AG04450 (cell line): ENCODE measurements around the gene PARP15. TPM values are rescaled to one million over a fixed set of nuclear protein-coding genes. Genes with fewer than 3 reads are reported as not detected.
"Not testable (repeated sequence)": the region's sequence is repeated elsewhere in the genome, so short reads cannot be mapped to it uniquely, and the experiment has no call there.

Experiments used
- CTCF ChIA-PET: fragments of 300-600, 350-600 bp; formaldehyde crosslinking; extraction: SDS; loops from one replicate; lab custom pipeline; 2022; ENCODE audit warnings: antibody characterized with exemption, inconsistent platforms; lab: Charles Lee
- POLR2A ChIA-PET: fragments of 350-600 bp; formaldehyde crosslinking; extraction: SDS; loops from one replicate; lab custom pipeline; 2021; ENCODE audit warnings: antibody characterized with exemption, inconsistent platforms; lab: Yijun Ruan, JAX
- DNase-seq: peaks from one replicate; pipeline ENCODE4 v3.0.0-alpha.2; 2011; ENCODE audit warnings: low read depth, low spot score
- H3K27ac ChIP-seq: one replicate; pipeline ENCODE4 v1.5.1; 2012; ENCODE audit warnings: low read depth, low read length, control low read depth
- H3K27me3 ChIP-seq: one replicate; pipeline ENCODE4 v1.6.0; 2012; ENCODE audit warnings: low read length; ENCODE audit not compliant: control insufficient read depth, insufficient read depth
- H3K4me3 ChIP-seq: 2 replicates; pipeline ENCODE4 v1.5.1; 2011; ENCODE audit warnings: mild to moderate bottlenecking, low read depth, low read length, control low read depth
- H3K9me3 ChIP-seq: 2 replicates; pipeline ENCODE4 v1.5.1; 2012; ENCODE audit warnings: low read length; ENCODE audit not compliant: control insufficient read depth, insufficient read depth
- CTCF ChIP-seq: IDR thresholded peaks from 2 replicates; pipeline ENCODE4 v1.5.1; 2011; ENCODE audit warnings: low read depth, low read length, control low read depth, inconsistent platforms
- polyA plus RNA-seq: library from polyadenylated mRNA; depleted of rRNA; stranded (reverse); fragments of >200 nt; gene quantifications from 2 replicates; pipeline ENCODE4 v1.2.3, GENCODE V29; 2011

The PARP15 gene
- polyA plus RNA-seq, 1 experiment = 0.22 TPM

DNA sequence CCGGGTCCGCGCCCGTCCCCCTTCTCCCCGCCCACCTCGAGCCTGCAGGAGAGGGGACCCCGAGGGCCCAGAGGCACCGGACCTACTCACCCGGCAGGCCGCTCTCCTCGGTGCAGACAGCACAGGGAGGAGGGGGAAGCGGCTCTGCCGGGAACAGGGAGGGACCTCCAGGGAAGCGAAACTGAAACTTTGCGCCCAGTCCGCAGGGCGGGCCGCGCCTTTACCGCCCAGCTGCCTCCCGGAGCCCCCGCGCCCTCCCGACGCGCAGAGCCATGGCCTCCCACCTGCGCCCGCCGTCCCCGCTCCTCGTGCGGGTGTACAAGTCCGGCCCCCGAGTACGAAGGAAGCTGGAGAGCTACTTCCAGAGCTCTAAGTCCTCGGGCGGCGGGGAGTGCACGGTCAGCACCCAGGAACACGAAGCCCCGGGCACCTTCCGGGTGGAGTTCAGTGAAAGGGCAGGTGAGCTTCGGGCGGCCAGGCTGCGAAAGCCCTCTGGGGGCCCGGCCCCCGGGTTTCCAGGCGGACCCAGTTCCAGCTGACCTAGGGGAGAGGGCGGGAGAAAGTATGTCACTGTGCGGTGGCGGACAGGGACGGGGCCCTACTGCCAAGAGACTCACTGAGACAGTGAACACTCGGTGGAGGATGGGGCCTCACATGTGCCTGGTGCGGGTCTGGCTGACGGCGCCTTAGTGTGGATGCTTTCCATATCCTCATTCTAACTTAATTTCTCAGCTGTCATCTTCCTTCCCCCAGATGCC, 13.1 kb upstream of the PARP15 start, which contains the start of the genes DTX3L and PARP9:
DTX3L (plus strand) TSS at position 184 of the 758 bp plus-strand sequence; CDS start at position 273, 89 bp downstream.
PARP9 (minus strand) TSS at position 146 of the 758 bp plus-strand sequence. CDS start 4,680 bp downstream, outside the sequence.
- ChIA-PET POLR2A (interaction anchor here (1.0 kb wide), 1 partner anchor 115 kb away, joined by 4 read pairs; no protein-coding TSS in a partner anchor), CTCF (interaction anchor here (0.5 to 4.8 kb wide), 3 partner anchors 115 to 463 kb away, joined by 3 to 24 read pairs (median 3); partner anchors contain the start of genes FAM162A and SEMA5B)
- DNase-seq = no peak
- H3K9me3 ChIP-seq = no peaks in the 10 kb centered on the region
- no peaks in the 10 kb centered on the region for H3K27me3 ChIP-seq
- peak within 1 kb of the TSS; percentile 82 for H3K4me3 ChIP-seq
- peak within 1 kb of the TSS; percentile 73 for H3K27ac ChIP-seq
- no peak for TF ChIP-seq CTCF

- H3K9me3 ChIP-seq, DNase-seq, H3K27me3 ChIP-seq, H3K27ac ChIP-seq, POLR2A ChIA-PET, H3K4me3 ChIP-seq: not testable (repeated sequence)
- CTCF ChIA-PET = interaction anchor here (4.8 kb wide), 1 partner anchor 111 kb away, joined by 24 read pairs; no protein-coding TSS in a partner anchor
Measured at GRCh38 chr3:122568131-122568530, 9.3 kb upstream of the PARP15 start.

- TF ChIP-seq CTCF = no peak
- Histone ChIP-seq H3K27me3 (no peaks in the 10 kb centered on the region), H3K27ac (no peak overlapping the region), H3K4me3 (no peak overlapping the region), H3K9me3 (no peaks in the 10 kb centered on the region)
- ChIA-PET POLR2A (no interaction called here), CTCF (interaction anchor here (4.8 kb wide), 1 partner anchor 110 kb away, joined by 24 read pairs; no protein-coding TSS in a partner anchor)
- DNase-seq = no peak
Measured at GRCh38 chr3:122568755-122569154, 8.7 kb upstream of the PARP15 start.

GRCh38 chr3:122572940-122573412, 4.5 kb upstream of the PARP15 start:
- CTCF ChIA-PET = no interaction called here
- no peak for DNase-seq
- H3K4me3 ChIP-seq = no peak overlapping the region
- TF ChIP-seq CTCF = no peak
- POLR2A ChIA-PET = no interaction called here
- H3K27ac ChIP-seq = peak overlapping the region; percentile 55
- H3K27me3 ChIP-seq = no peaks in the 10 kb centered on the region
- H3K9me3 ChIP-seq = no peaks in the 10 kb centered on the region; the same call in 1 of the 2 replicates

- ChIA-PET CTCF (interaction anchor here (0.9 kb wide), 1 partner anchor 102 kb away, joined by 4 read pairs; no protein-coding TSS in a partner anchor), POLR2A (no interaction called here)
- no peak overlapping the region for H3K27ac ChIP-seq
- H3K4me3 ChIP-seq = no peak overlapping the region
- DNase-seq = no peak
- no peaks in the 10 kb centered on the region; the same call in 1 of the 2 replicates for H3K9me3 ChIP-seq
- no peaks in the 10 kb centered on the region for H3K27me3 ChIP-seq
- TF ChIP-seq CTCF = no peak
Measured at GRCh38 chr3:122576174-122576940, 1.1 kb upstream of the PARP15 start.
